BE2C (cell line): Measurements from ENCODE around the gene ENPP7.

ENCODE experiments used
- DNase-seq: peaks from one replicate; pipeline ENCODE4 v3.0.0-alpha.2; 2020
- H3K27me3 ChIP-seq: fragments of 250-450 bp; sonication (Bioruptor Pico); 2 replicates; pipeline ENCODE4 v1.5.1; 2020; ENCODE audit warnings: mild to moderate bottlenecking
- H3K36me3 ChIP-seq: fragments of 250-450 bp; sonication (Bioruptor Pico); 2 replicates; pipeline ENCODE4 v1.5.1; 2020; ENCODE audit warnings: mild to moderate bottlenecking
- H3K4me1 ChIP-seq: fragments of 250-450 bp; sonication (Bioruptor Pico); 2 replicates; pipeline ENCODE4 v1.5.1; 2020
- H3K4me3 ChIP-seq: 2 replicates; pipeline ENCODE4 v1.5.1; 2011; ENCODE audit warnings: low read depth, low read length
- H3K9me3 ChIP-seq: fragments of 250-450 bp; sonication (Bioruptor Pico); 2 replicates; pipeline ENCODE4 v1.5.1; 2020
- CTCF ChIP-seq: IDR thresholded peaks from 2 replicates; pipeline ENCODE4 v1.5.1; 2012; ENCODE audit warnings: mild to moderate bottlenecking, low read depth, low read length

The ENPP7 gene

GRCh38 chr17:79735096-79735495 lies 4.4 kb downstream of the ENPP7 start:
- Histone ChIP-seq H3K36me3 (no peaks in the 10 kb centered on the region), H3K4me3 (no peak overlapping the region), H3K9me3 (no peaks in the 10 kb centered on the region), H3K27me3 (no peaks in the 10 kb centered on the region), H3K4me1 (no peaks in the 10 kb centered on the region)
- no peak for TF ChIP-seq CTCF
- DNase-seq: no peak

DNA sequence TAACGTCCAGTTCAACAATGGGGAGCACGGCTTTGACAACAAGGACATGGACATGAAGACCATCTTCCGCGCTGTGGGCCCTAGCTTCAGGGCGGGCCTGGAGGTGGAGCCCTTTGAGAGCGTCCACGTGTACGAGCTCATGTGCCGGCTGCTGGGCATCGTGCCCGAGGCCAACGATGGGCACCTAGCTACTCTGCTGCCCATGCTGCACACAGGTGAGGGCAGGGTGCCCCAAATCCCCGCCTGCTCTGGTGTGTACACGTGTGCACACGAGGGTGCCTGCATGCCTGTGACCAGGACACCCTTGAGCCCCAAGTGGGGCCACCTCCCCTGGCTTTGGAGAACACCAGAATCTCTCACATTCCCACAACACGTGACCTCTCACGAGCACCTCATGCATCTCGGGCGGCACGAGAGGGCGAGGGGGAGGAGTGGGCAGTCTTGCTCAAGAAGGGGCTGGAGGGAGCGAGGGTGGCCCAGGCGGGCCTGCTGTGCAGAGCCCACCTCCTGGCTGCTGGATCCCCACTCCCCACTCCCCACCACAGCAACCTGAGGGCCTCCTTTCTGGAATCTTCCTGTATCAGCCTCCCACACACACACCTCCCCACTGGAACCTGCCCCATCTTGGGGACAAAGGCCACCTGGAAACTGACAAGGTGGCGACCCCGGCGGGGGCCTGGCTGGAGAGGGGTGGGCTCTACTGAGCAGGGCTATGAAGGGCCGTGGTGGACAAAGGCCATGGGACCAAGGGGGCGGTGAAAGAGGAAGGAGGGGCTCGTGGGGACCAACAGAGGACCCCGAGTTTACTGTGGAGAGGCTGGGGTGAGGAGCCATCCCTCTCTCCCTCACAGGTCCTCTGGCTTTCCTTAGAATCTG lies 6.5 kb downstream of the ENPP7 start:
- Histone ChIP-seq H3K27me3 (no peaks in the 10 kb centered on the region), H3K4me1 (peaks cover 3% of the 10 kb centered on the region; the same call in 1 of the 2 replicates)

DNA sequence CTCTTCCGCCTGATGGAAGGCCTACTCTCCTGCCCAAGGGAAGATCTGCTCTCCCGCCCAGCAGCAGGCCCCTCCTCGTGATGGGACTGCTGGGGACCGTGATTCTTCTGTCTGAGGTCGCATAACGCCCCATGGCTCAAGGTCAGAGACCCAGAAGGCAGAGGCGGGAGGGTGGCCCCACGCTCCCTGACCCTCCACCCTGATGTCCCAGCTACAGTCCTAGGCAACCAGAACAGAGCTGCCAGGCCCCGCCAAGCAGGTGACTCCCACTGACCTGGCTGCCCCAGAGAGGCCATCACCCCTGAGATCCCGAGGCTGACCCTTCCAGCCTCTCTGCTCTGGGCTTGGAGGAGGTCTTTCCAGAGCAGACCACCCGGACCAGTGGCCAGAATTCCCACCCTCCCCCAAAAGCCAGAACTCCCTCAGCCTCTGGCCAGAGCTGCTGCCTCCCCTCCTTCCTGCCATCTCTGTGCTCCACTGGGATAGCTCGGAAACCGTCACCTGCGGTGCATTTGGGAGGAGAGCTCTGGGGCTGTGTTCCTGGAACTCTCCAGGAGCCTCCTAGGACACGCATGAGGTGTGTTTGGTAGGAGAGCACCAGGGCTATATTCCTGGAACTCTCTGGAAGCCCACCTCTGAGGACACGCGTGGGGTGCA lies 7.3 kb downstream of the ENPP7 start:
- no peak for DNase-seq
- Histone ChIP-seq H3K27me3 (no peaks in the 10 kb centered on the region), H3K36me3 (no peaks in the 10 kb centered on the region), H3K9me3 (no peaks in the 10 kb centered on the region), H3K4me3 (no peak overlapping the region), H3K4me1 (peaks cover 3% of the 10 kb centered on the region; the same call in 1 of the 2 replicates)
- no peak for TF ChIP-seq CTCF

More for the DNA sequence above, 6.5 kb downstream of the ENPP7 start:
- DNase-seq: no peak
- Histone ChIP-seq H3K9me3 (no peaks in the 10 kb centered on the region), H3K36me3 (no peaks in the 10 kb centered on the region), H3K4me3 (no peak overlapping the region)
- TF ChIP-seq CTCF: no peak

DNA sequence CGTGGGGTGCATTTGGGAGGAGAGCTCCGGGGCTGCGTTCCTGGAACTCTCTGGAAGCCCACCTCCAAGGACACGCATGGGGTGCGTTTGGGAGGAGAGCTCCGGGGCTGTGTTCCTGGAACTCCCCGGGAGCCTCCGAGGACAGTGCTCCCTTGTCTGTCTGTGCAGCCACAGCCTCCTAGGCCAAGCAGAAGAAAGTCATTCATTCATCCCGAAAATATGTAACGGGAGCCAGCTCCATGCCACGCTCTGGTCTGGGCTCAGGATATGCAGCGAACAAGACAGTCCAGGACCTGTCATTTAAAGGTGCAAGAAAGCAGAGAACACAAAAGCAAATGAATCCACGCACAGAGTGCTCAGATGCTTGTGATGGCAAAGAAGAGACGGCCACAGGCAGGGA lies 7.9 kb downstream of the ENPP7 start:
- Histone ChIP-seq H3K36me3 (no peaks in the 10 kb centered on the region), H3K27me3 (no peaks in the 10 kb centered on the region), H3K4me3 (no peak overlapping the region), H3K9me3 (no peaks in the 10 kb centered on the region), H3K4me1 (peaks cover 3% of the 10 kb centered on the region; the same call in 1 of the 2 replicates)
- TF ChIP-seq CTCF: no peak
- DNase-seq: no peak

DNA sequence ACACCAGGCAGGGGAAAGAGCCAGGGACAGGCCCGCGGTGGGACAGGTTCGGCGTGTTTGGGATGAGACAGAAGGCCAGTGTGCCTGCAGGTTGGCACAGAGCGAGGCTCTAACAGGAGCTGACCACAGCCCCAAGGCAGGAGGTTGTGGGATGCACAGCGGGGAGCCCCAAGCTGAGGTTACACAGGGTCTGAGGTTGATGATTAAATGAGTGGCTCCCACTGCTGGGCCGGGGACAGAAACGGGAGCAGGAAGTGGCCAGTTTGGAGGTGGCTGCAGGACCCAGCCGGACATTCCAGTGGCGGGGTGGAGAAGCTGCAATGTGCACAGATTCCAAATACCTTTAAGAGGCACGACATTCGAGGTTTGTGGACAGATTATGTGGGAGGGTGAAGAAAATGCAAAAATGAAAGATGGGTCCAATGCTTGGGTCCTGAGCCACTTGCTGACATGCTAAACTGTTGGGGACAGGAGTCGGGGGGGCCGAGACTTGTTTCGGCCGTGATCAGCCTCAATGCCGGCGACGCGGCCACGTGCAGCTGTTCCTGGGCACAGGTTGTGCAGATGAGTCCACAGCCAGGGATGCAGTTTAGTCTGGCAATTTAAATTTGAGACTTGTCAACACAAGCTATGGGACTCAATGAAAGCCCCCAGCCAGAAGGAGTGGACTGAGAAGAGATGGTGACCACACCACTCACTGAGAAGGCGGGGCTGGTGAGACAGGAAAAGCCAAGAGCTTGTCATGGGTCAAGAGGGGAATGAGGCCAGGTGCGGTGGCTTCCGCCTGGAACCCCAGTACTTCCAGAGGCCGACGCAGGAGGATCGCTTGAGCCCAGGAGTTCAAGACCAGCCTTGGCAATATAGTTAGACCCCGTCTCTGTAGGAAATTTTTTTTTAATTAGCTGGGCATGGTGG lies 8.7 kb downstream of the ENPP7 start:
- Histone ChIP-seq H3K4me1 (peaks cover 3% of the 10 kb centered on the region; the same call in 1 of the 2 replicates), H3K9me3 (no peaks in the 10 kb centered on the region), H3K36me3 (no peaks in the 10 kb centered on the region), H3K27me3 (no peaks in the 10 kb centered on the region), H3K4me3 (no peak overlapping the region)
- no peak for TF ChIP-seq CTCF
- no peak for DNase-seq
